Fibroblast of the aortic adventitia (primary cell): ENCODE measurements around the gene NELFE. TPM values are rescaled to one million over a fixed set of nuclear protein-coding genes. Genes with fewer than 3 reads are reported as not detected.
A peak's percentile ranks its signal among the peaks of the same experiment; 100 is the strongest.

ENCODE experiments used
- DNase-seq: peaks from one replicate; pipeline ENCODE4 v3.0.0-alpha.2; 2010; ENCODE audit warnings: low read depth
- H3K4me3 ChIP-seq: 2 replicates; pipeline ENCODE4 v1.5.1; 2011; ENCODE audit warnings: low read depth, mild to moderate bottlenecking, control low read depth, low read length, moderate library complexity
- total RNA-seq: library from RNA; depleted of rRNA; stranded (reverse); fragments of >200 nt; gene quantifications from 2 replicates; pipeline ENCODE4 v1.2.3, GENCODE V29; 2012; ENCODE audit warnings: low replicate concordance
- TF ChIP-seq, protein P1 (sequence below): IDR thresholded peaks from 2 replicates; pipeline ENCODE4 v1.5.1; 2011; ENCODE audit warnings: mild to moderate bottlenecking, low read length, control low read depth, inconsistent platforms; ENCODE audit not compliant: insufficient read depth

NELFE gene
- total RNA-seq, 1 donor, result 109 TPM

DNA sequence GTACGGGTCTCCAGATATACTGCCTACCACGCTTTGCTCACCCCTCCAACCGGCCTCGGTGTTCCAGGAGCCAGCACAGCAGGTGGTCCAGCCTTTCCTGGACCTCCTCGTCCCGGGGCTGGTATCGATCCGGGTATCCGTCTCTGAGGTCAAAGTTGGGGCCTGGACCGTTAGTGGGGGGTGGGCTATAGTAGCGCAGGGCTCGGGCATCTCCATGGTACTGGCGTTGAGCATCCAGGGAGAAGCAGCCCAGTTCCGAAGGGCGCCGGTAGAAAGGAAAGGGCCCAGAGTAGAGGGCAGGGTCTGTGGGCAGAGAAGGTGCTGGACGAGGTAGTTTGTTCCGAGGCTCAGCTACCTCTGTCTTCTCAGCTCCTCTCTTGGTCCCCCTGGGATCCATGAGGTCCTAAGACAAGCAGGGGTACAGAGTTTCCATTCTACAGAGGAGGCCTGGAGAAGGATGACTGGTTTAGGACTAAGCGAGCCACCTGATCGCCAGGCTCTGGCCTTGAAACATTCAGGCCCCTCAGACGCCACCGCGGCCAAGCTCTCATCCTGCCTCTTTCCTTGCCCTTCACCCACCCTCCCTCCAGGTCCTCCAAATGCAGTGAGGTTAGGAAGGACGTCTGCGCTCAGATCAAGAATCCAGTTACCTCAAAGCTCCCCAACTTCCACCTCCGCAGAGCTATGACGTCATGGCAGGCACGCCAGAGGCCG is 12.7 kb upstream of the NELFE start:
- no peak for DNase-seq
- TF ChIP-seq, protein P1, sequence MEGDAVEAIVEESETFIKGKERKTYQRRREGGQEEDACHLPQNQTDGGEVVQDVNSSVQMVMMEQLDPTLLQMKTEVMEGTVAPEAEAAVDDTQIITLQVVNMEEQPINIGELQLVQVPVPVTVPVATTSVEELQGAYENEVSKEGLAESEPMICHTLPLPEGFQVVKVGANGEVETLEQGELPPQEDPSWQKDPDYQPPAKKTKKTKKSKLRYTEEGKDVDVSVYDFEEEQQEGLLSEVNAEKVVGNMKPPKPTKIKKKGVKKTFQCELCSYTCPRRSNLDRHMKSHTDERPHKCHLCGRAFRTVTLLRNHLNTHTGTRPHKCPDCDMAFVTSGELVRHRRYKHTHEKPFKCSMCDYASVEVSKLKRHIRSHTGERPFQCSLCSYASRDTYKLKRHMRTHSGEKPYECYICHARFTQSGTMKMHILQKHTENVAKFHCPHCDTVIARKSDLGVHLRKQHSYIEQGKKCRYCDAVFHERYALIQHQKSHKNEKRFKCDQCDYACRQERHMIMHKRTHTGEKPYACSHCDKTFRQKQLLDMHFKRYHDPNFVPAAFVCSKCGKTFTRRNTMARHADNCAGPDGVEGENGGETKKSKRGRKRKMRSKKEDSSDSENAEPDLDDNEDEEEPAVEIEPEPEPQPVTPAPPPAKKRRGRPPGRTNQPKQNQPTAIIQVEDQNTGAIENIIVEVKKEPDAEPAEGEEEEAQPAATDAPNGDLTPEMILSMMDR, result no peak
- peak overlapping the region; percentile 93 for H3K4me3 ChIP-seq

DNA sequence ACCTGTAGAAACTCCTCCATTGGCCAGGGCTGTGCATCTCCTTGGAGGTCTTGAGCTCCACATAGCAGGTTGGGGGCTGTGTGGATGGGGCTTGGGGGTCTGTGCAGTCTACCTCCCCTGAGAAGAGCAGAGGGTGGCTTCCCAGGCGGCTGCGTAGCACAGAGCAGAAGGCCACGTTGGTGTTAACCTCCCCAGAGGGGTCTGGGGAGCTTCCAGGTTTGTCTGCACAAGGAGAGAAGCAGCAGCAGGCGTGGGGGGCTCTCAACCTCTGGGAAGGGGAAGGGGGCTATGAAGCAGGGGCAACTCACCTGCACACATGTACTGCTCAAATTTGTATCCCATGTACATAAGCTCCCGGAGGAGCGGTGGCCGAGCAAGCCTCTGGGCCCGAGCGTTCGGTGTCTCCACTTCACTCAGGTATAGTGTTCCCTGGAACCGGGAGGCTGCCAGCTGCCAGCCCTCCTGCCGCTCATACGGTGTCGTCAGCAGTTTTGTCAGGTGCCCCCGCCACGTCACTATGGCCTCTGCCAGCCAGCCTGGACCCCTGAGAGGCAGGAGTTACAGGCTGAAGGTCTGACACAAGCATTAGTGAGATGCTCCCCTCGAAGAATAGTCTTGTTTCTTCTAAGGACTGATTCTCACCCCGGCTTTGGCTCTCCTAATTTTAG is 12.0 kb upstream of the NELFE start:
- TF ChIP-seq, protein P1, result no peak
- no peak for DNase-seq
- H3K4me3 ChIP-seq, result peak overlapping the region; percentile 93

DNA sequence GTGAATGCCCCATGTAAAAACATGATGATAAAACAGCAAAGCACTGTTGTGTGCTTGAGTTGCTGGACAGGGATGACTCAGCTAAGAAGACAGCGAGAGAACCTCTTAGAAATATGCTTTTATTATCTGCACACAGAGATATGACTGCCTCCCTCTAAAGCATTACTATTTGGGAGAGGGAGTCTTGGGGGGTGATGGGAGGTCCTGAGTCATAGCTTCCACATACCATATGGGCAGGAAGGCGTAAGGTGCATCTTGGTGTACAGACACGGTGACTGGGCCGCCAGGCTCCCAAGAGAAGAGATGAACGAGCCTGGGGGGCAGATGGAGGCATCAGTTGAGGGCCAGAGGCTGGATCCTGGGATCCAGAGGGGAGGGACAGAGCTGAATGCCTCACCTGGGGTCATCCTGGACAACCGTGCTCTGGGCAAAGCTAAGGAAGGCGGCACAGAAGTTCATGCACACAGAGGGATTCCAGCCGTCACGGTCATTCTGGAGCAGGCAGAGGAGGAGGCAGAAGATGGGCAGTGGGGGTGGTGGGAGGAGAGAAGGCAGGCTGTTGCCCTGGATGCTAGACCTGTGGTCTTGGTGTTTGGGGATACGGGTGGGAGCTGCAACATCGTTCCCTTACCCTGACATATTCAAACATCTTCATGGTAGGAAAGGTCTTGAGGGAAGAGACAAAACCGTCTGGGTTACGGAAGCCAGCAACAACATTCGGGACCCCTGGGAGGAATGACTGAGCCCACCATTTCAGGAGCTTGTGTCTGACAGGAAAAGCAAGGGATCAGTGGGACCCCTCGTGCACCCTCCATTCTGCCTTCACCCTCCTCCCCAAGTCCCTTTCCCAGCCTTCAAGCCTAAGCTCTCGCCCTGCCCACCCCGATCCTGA is 11.2 kb upstream of the NELFE start:
- TF ChIP-seq, protein P1, result no peak
- DNase-seq, result peak; percentile 31
- H3K4me3 ChIP-seq, result peak overlapping the region; percentile 93

DNA sequence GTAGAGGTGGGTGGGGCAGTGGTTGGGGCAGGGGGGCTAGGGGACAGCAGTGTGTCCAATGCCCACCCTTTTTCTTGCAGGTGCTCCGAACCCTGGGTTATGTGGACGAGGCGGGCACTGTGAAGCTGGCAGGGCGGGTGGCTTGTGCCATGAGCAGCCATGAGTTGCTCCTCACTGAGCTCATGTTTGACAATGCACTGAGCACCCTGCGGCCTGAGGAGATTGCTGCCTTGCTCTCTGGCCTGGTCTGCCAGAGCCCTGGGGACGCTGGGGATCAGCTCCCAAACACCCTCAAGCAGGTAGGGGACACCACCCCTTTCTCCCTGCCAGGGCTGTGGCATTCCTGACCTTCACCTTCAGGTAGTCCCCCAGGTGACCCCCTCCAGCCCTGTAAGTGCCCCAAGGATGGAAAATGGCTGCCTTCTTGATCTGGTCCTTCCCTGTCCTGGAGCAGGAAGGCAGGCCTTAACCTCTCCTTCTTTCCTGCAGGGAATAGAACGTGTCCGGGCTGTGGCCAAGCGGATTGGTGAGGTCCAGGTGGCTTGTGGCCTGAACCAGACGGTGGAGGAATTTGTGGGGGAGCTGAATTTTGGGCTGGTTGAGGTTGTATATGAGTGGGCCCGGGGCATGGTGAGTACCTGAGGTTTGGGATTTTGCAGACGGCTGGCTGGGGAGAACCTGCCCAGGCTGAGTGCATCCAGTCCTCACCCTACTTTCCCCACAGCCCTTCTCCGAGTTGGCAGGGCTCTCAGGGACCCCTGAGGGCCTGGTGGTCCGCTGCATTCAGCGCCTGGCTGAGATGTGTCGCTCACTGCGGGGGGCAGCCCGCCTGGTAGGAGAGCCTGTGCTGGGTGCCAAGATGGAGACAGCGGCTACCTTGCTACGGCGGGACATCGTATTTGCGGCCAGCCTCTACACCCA is 10.3 kb upstream of the NELFE start:
- TF ChIP-seq, protein P1, result no peak
- H3K4me3 ChIP-seq, result no peak overlapping the region
- no peak for DNase-seq

DNA sequence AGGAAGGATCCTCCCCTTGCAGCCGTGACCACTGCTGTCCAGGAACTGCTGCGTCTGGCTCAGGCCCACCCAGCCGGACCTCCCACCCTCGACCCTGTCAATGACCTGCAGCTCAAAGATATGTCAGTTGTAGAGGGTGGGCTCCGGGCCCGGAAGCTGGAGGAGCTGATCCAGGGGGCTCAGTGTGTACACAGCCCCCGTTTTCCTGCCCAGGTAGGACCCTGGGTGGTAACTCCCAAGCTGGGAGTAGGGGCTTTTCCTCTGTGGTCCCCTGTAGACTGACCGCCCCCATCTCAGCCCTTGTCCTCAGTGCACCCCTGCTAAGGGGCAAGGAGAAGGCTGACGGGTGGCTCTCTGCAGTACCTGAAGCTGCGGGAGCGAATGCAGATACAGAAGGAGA is 9.6 kb upstream of the NELFE start:
- DNase-seq, result no peak
- TF ChIP-seq, protein P1, result no peak
- H3K4me3 ChIP-seq, result no peak overlapping the region

DNA sequence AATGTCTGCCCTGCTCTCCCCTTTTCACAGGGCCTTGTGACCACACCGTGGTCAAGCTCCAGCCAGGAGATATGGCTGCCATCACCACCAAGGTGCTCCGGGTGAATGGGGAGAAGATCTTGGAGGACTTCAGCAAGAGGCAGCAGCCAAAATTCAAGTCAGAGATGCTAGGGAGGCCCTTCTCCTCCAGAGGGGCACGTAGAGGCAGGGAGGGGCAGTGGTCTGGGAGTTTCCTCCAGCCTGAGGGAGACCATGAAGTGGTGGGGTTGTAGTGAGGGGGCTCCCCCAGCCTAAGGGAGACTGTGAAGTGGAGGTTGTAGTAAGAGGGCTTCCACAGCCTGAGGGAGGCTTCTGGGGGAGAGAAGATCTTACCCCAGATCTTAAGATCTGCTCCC is 9.2 kb upstream of the NELFE start:
- no peak for DNase-seq
- TF ChIP-seq, protein P1, result no peak
- no peak overlapping the region for H3K4me3 ChIP-seq
